ENCODE measurements around the gene CMTR2. TPM values are rescaled to one million over a fixed set of nuclear protein-coding genes. Genes with fewer than 3 reads are reported as not detected.

Gene CMTR2
- total and polyA plus RNA-seq, 2 of the 4 experiments (the other 2 are of a cell fraction): 10.6 to 21.9 TPM

DNA sequence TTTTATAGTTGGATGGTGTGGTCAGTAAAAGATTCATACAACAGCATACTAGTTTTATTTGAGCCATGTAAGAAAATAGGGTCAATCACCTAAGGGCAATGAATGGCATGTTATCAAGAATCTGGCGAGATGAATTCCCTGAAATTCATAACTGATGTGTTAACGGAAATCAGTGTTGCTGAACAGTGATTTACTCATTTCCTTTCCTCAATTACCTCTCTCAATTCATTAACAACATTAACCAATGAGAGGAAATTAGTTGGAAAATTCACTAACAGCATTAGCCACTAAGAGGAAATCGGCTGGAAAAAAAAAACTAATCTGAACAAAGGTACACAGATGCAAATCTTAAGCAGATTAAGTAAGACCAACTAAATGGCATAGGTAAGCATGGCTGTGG lies 6.3 kb downstream of the CMTR2 start:
- intact Hi-C loops (cut with micrococcal nuclease) (no loop called here), dilution Hi-C loops (cut with HindIII; ENCODE audit: low sequenced_read_pairs, unreplicated experiment) (no loop called here), in situ Hi-C loops (cut with MboI; ENCODE audit: low sequenced_read_pairs) (loop anchor here (25.0 kb wide), 1 partner anchor 496 kb away; no protein-coding TSS in a partner anchor)
- Histone ChIP-seq H2BK5ac (ENCODE audit: low read depth, low read length, poor library complexity, severe bottlenecking) (no peak overlapping the region), H3K56ac (ENCODE audit: extremely low read depth, insufficient read depth, low read length) (no peak overlapping the region), H3K4ac (ENCODE audit: low read depth, low read length) (no peak overlapping the region), H3K9ac (ENCODE audit: low read depth, low read length) (no peak overlapping the region), H3K23ac (ENCODE audit: low read depth, low read length) (no peak overlapping the region), H3K9me3 (ENCODE audit: control insufficient read depth, insufficient read depth, low read length) (no peaks in the 10 kb centered on the region), H3K14ac (replicated peaks; ENCODE audit: low read depth, low read length) (no peak overlapping the region), H3K18ac (ENCODE audit: low read depth, low read length) (no peak overlapping the region), H3K4me3 (ENCODE audit: insufficient read depth, low read depth, low read length) (no peak overlapping the region), H2AFZ (replicated peaks; ENCODE audit: low read length, poor library complexity) (no peak overlapping the region), H3K4me2 (ENCODE audit: low read depth, low read length) (no peak overlapping the region), H4K91ac (ENCODE audit: insufficient read depth, low read depth, low read length) (no peak overlapping the region), H4K5ac (ENCODE audit: low read depth, low read length) (no peak overlapping the region), H4K20me1 (ENCODE audit: insufficient read depth, low read length) (no peaks in the 10 kb centered on the region), H4K8ac (ENCODE audit: low read depth in 2 of 2, low read length in 2 of 2) (no peak overlapping the region), H3K79me1 (ENCODE audit: low read depth in 1 of 2, low read length in 2 of 2) (peaks cover 9 to 20% of the 10 kb centered on the region in 2 experiments), H3K27ac (ENCODE audit: insufficient read depth, low read length) (no peak overlapping the region), H2BK20ac (ENCODE audit: low read depth, low read length) (no peak overlapping the region), H3K9me1 (ENCODE audit: insufficient read depth, low read length) (peaks cover under 1% of the 10 kb centered on the region; the same call in 1 of the 2 replicates), H2BK15ac (ENCODE audit: low read depth, low read length) (no peak overlapping the region), H3K36me3 (ENCODE audit: control insufficient read depth, insufficient read depth, low read length) (peaks cover 8% of the 10 kb centered on the region), H3K4me1 (ENCODE audit: control insufficient read depth, insufficient read depth, low read length) (no peaks in the 10 kb centered on the region), H2BK120ac (ENCODE audit: low read depth, low read length) (no peak overlapping the region), H3K27me3 (ENCODE audit: control insufficient read depth, insufficient read depth, low read length) (no peaks in the 10 kb centered on the region), H2AK5ac (ENCODE audit: low read depth, low read length) (no peak overlapping the region), H2AK9ac (replicated peaks; ENCODE audit: low read depth, low read length, poor library complexity) (no peak overlapping the region)
- DNase-seq (no peak), ATAC-seq (ENCODE audit: low read depth) (no peak)
- no CpG with 5 or more reads among the region's 3 CpGs for WGBS, 2 experiments (ENCODE audit: extremely low coverage in 2 of 2, insufficient read length in 1 of 2)
- no TSS peak for BruUV-seq (replicated peaks)
- ChIA-PET POLR2A (ENCODE audit: unreplicated experiment) (no interaction called here), CTCF (no interaction called here)
- TF ChIP-seq RFX5 (IDR thresholded peaks at IDR 0.05; ENCODE audit: low read depth, low read length) (no peak), CEBPB (IDR thresholded peaks at IDR 0.05; ENCODE audit: low read depth, low read length) (no peak), BHLHE40 (IDR thresholded peaks at IDR 0.05; ENCODE audit: low read depth, low read length) (no peak), RCOR1 (IDR thresholded peaks at IDR 0.05; ENCODE audit: insufficient replicate concordance, low read length) (no peak), MAFK (IDR thresholded peaks at IDR 0.05; ENCODE audit: low read depth, low read length) (no peak), NFE2L2 (IDR thresholded peaks at IDR 0.05; ENCODE audit: low read depth, low read length) (no peak), MAZ (IDR thresholded peaks at IDR 0.05; ENCODE audit: borderline replicate concordance, low read depth, low read length) (no peak), SMC3 (IDR thresholded peaks at IDR 0.05; ENCODE audit: low read depth, low read length) (no peak), CHD1 (IDR thresholded peaks at IDR 0.05; ENCODE audit: low read depth, low read length) (no peak), FOS (IDR thresholded peaks at IDR 0.05; ENCODE audit: low read depth, low read length) (no peak), MXI1 (IDR thresholded peaks at IDR 0.05; ENCODE audit: borderline replicate concordance, low read depth, low read length) (no peak), POLR2A (IDR thresholded peaks at IDR 0.05; ENCODE audit: low read depth, low read length) (no peak), RAD21 (IDR thresholded peaks at IDR 0.05; ENCODE audit: low read length) (no peak)
- TF ChIP-seq, protein P1, sequence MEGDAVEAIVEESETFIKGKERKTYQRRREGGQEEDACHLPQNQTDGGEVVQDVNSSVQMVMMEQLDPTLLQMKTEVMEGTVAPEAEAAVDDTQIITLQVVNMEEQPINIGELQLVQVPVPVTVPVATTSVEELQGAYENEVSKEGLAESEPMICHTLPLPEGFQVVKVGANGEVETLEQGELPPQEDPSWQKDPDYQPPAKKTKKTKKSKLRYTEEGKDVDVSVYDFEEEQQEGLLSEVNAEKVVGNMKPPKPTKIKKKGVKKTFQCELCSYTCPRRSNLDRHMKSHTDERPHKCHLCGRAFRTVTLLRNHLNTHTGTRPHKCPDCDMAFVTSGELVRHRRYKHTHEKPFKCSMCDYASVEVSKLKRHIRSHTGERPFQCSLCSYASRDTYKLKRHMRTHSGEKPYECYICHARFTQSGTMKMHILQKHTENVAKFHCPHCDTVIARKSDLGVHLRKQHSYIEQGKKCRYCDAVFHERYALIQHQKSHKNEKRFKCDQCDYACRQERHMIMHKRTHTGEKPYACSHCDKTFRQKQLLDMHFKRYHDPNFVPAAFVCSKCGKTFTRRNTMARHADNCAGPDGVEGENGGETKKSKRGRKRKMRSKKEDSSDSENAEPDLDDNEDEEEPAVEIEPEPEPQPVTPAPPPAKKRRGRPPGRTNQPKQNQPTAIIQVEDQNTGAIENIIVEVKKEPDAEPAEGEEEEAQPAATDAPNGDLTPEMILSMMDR (conservative IDR thresholded peaks at IDR 0.05; ENCODE audit: low read depth, low read length): no peak
- TF ChIP-seq, protein P2, sequence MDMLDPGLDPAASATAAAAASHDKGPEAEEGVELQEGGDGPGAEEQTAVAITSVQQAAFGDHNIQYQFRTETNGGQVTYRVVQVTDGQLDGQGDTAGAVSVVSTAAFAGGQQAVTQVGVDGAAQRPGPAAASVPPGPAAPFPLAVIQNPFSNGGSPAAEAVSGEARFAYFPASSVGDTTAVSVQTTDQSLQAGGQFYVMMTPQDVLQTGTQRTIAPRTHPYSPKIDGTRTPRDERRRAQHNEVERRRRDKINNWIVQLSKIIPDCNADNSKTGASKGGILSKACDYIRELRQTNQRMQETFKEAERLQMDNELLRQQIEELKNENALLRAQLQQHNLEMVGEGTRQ (IDR thresholded peaks at IDR 0.05; ENCODE audit: low read depth, low read length): no peak
- TF ChIP-seq, protein P3, sequence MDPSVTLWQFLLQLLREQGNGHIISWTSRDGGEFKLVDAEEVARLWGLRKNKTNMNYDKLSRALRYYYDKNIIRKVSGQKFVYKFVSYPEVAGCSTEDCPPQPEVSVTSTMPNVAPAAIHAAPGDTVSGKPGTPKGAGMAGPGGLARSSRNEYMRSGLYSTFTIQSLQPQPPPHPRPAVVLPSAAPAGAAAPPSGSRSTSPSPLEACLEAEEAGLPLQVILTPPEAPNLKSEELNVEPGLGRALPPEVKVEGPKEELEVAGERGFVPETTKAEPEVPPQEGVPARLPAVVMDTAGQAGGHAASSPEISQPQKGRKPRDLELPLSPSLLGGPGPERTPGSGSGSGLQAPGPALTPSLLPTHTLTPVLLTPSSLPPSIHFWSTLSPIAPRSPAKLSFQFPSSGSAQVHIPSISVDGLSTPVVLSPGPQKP (IDR thresholded peaks at IDR 0.05; ENCODE audit: borderline replicate concordance, low read depth, low read length): no peak
